Liver (tissue), 9 donors: ENCODE measurements around the gene HYAL1. TPM values are rescaled to one million over a fixed set of nuclear protein-coding genes. Genes with fewer than 3 reads are reported as not detected.

Experiments
- DNase-seq: peaks from one replicate; pipeline ENCODE4 v3.0.0-alpha.2; 2017; ENCODE audit warnings: low spot score
- H3K27ac ChIP-seq, 2 donors: one replicate each; pipeline ENCODE4 v1.7.0; 2013; ENCODE audit warnings: inconsistent platforms in 2 of 2, low read length in 2 of 2, control low read depth in 1 of 2, low read depth in 1 of 2, mild to moderate bottlenecking in 1 of 2
- H3K27me3 ChIP-seq, 4 donors: one replicate each; pipeline versions ENCODE4 v1.6.1 to v1.7.0; 2013; ENCODE audit warnings: low read length in 3 of 4, inconsistent platforms in 1 of 4, mild to moderate bottlenecking in 1 of 4, moderate library complexity in 1 of 4; ENCODE audit not compliant: control insufficient read depth in 4 of 4, insufficient read depth in 4 of 4
- H3K36me3 ChIP-seq, 4 donors: one replicate each; pipeline versions ENCODE4 v1.6.1 to v1.7.0; 2013; ENCODE audit warnings: low read length in 3 of 4, mild to moderate bottlenecking in 3 of 4, low read depth in 1 of 4, moderate library complexity in 1 of 4; ENCODE audit not compliant: control insufficient read depth in 4 of 4, insufficient read depth in 3 of 4
- H3K4me1 ChIP-seq, 4 donors: one replicate each; pipeline versions ENCODE4 v1.6.1 to v1.7.0; 2013; ENCODE audit warnings: low read length in 3 of 4, mild to moderate bottlenecking in 3 of 4, moderate library complexity in 1 of 4; ENCODE audit not compliant: control insufficient read depth in 4 of 4, insufficient read depth in 4 of 4
- H3K4me3 ChIP-seq, 3 donors: one replicate each; pipeline versions ENCODE4 v1.6.1 to v1.7.0; 2013; ENCODE audit warnings: low read length in 3 of 3, control low read depth in 1 of 3, low read depth in 1 of 3, mild to moderate bottlenecking in 1 of 3
- H3K9ac ChIP-seq, 2 donors: one replicate each; pipeline ENCODE4 v1.7.0; 2013; ENCODE audit warnings: low read length in 2 of 2, mild to moderate bottlenecking in 2 of 2, moderate library complexity in 2 of 2, control low read depth in 1 of 2, low read depth in 1 of 2
- H3K9me3 ChIP-seq, 4 donors: one replicate each; pipeline versions ENCODE4 v1.6.1 to v1.7.0; 2013; ENCODE audit warnings: low read length in 3 of 4; ENCODE audit not compliant: control insufficient read depth in 4 of 4
- FOXA1 ChIP-seq: IDR thresholded peaks from 2 replicates; pipeline ENCODE4 v1.6.1; 2016; ENCODE audit warnings: antibody characterized with exemption
- FOXA2 ChIP-seq: IDR thresholded peaks from 2 replicates; pipeline ENCODE4 v1.6.1; 2016; ENCODE audit warnings: antibody characterized with exemption
- HNF4G ChIP-seq: IDR thresholded peaks from 2 replicates; pipeline ENCODE4 v1.6.1; 2016; ENCODE audit warnings: antibody characterized with exemption
- JUND ChIP-seq, 2 donors: IDR thresholded peaks; 2 replicates each; pipeline ENCODE4 v1.6.1; 2016; ENCODE audit warnings: antibody characterized with exemption in 2 of 2
- MAX ChIP-seq: IDR thresholded peaks from 2 replicates; pipeline ENCODE4 v1.6.1; 2016; ENCODE audit warnings: antibody characterized with exemption
- NR2F2 ChIP-seq: IDR thresholded peaks from 2 replicates; pipeline ENCODE4 v1.6.1; 2016; ENCODE audit warnings: antibody characterized with exemption
- RAD21 ChIP-seq, 2 donors: IDR thresholded peaks; 2 replicates each; pipeline ENCODE4 v1.6.1; 2016; ENCODE audit warnings: antibody characterized with exemption in 2 of 2, mild to moderate bottlenecking in 2 of 2
- SP1 ChIP-seq: IDR thresholded peaks from 2 replicates; pipeline ENCODE4 v1.6.1; 2018; ENCODE audit warnings: antibody characterized with exemption, mild to moderate bottlenecking
- TAF1 ChIP-seq: conservative IDR thresholded peaks from 2 replicates; pipeline ENCODE4 v1.6.1; 2016; ENCODE audit warnings: antibody characterized with exemption, mild to moderate bottlenecking
- YY1 ChIP-seq: IDR thresholded peaks from 2 replicates; pipeline ENCODE4 v1.6.1; 2016; ENCODE audit warnings: antibody characterized with exemption, mild to moderate bottlenecking
- WGBS: extraction: QIAGEN DNeasy Blood & Tissue Kit; methylation state at CpG from one replicate; pipeline ENCODE4 v1.1.7; 2013; 5-methylcytosine and 5-hydroxymethylcytosine counted together
- polyA plus RNA-seq, 2 donors: library from polyadenylated mRNA; stranded (reverse) in 1 of 2; unstranded in 1 of 2; fragments of 200-250 nt in 1 of 2; fragments of >200 nt in 1 of 2; fragmentation: Nextera tagmentation in 1 of 2; extraction: Ambion mirVana in 1 of 2; gene quantifications; one replicate each; pipeline versions ENCODE4 v1.2.1 to v1.2.3, GENCODE V29; 2013 to 2015
- total RNA-seq, 2 donors: library from RNA; depleted of rRNA; stranded (reverse); fragments of >200 nt; gene quantifications; one replicate each; pipeline ENCODE4 v1.2.3, GENCODE V29; 2014
- TF ChIP-seq, protein P1 (sequence below): IDR thresholded peaks from 2 replicates; pipeline ENCODE4 v1.6.1; 2016; ENCODE audit warnings: antibody characterized with exemption
- TF ChIP-seq, protein P2 (sequence below): fragments of 150-350 bp; IDR thresholded peaks from 2 replicates; pipeline ENCODE4 v1.5.1; 2017; ENCODE audit warnings: improper control_type of control experiment, low read depth, low read length; ENCODE audit not compliant: missing input control
- donor health status: healthy.
- donor health status: healthy.
- donor health status: healthy.
- donor health status: healthy.
- donor health status: healthy.

The HYAL1 gene
- total and polyA plus RNA-seq, 4 donors: 82.3 to 156 (median 121) TPM

GRCh38 chr3:50297896-50298725 is 5.3 kb downstream of the HYAL1 start:
- Histone ChIP-seq H3K27me3 (no peaks in the 10 kb centered on the region), H3K9me3 (no peaks in the 10 kb centered on the region), H3K4me1 (peaks cover 10 to 46% (median 27%) of the 10 kb centered on the region in 4 donors), H3K4me3 (peak overlapping the region in 2 of 3 donors; percentile 54 to 67), H3K36me3 (peaks cover 0 to 3% (median 0%) of the 10 kb centered on the region in 4 donors), H3K27ac (peak overlapping the region; percentile 84 to 95), H3K9ac (peak overlapping the region; percentile 81 to 90)
- peak; percentile 50 for DNase-seq
- TF ChIP-seq TAF1: no peak
- TF ChIP-seq MAX: no peak
- TF ChIP-seq, protein P1, sequence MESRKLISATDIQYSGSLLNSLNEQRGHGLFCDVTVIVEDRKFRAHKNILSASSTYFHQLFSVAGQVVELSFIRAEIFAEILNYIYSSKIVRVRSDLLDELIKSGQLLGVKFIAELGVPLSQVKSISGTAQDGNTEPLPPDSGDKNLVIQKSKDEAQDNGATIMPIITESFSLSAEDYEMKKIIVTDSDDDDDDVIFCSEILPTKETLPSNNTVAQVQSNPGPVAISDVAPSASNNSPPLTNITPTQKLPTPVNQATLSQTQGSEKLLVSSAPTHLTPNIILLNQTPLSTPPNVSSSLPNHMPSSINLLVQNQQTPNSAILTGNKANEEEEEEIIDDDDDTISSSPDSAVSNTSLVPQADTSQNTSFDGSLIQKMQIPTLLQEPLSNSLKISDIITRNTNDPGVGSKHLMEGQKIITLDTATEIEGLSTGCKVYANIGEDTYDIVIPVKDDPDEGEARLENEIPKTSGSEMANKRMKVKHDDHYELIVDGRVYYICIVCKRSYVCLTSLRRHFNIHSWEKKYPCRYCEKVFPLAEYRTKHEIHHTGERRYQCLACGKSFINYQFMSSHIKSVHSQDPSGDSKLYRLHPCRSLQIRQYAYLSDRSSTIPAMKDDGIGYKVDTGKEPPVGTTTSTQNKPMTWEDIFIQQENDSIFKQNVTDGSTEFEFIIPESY: no peak
- TF ChIP-seq, protein P2, sequence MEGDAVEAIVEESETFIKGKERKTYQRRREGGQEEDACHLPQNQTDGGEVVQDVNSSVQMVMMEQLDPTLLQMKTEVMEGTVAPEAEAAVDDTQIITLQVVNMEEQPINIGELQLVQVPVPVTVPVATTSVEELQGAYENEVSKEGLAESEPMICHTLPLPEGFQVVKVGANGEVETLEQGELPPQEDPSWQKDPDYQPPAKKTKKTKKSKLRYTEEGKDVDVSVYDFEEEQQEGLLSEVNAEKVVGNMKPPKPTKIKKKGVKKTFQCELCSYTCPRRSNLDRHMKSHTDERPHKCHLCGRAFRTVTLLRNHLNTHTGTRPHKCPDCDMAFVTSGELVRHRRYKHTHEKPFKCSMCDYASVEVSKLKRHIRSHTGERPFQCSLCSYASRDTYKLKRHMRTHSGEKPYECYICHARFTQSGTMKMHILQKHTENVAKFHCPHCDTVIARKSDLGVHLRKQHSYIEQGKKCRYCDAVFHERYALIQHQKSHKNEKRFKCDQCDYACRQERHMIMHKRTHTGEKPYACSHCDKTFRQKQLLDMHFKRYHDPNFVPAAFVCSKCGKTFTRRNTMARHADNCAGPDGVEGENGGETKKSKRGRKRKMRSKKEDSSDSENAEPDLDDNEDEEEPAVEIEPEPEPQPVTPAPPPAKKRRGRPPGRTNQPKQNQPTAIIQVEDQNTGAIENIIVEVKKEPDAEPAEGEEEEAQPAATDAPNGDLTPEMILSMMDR: peak; percentile 9
- TF ChIP-seq FOXA1: no peak
- TF ChIP-seq NR2F2: no peak
- no peak for TF ChIP-seq HNF4G
- no peak for TF ChIP-seq FOXA2
- no peak for TF ChIP-seq JUND (IDR thresholded peaks at IDR 0.05)
- 66% methylated on average over 9 of the region's 9 CpGs for WGBS

- H3K27me3 ChIP-seq: no peaks in the 10 kb centered on the region
- DNase-seq: peak; percentile 64
- H3K4me1 ChIP-seq: peaks cover 12 to 48% (median 33%) of the 10 kb centered on the region in 4 donors
- TF ChIP-seq RAD21 (IDR thresholded peaks at IDR 0.05) (no peak), SP1 (no peak), NR2F2 (no peak), YY1 (no peak)
- TF ChIP-seq, protein P1: no peak
- no peaks in the 10 kb centered on the region for H3K9me3 ChIP-seq
- H3K9ac ChIP-seq: no peak overlapping the region
- H3K36me3 ChIP-seq: peaks cover 0 to 3% (median 0%) of the 10 kb centered on the region in 4 donors
- H3K4me3 ChIP-seq: no peak overlapping the region
- 86% methylated on average over 2 of the region's 2 CpGs for WGBS
- H3K27ac ChIP-seq: no peak overlapping the region
Measured at GRCh38 chr3:50297384-50297775, 6.0 kb downstream of the HYAL1 start.
